ENCODE results near the gene TMEM158. TPM values are rescaled to one million over a fixed set of nuclear protein-coding genes. Genes with fewer than 3 reads are reported as not detected.

TMEM158 gene
- total RNA-seq, 1 experiment from 2014 or later: 25.8 TPM

GRCh38 chr3:45214061-45214680 is 11.9 kb downstream of the TMEM158 start:
- H3K9me3 ChIP-seq (ENCODE audit: control insufficient read depth in 1 of 2, insufficient read depth in 1 of 2, low read depth in 1 of 2, low read length in 2 of 2): no peaks in the 10 kb centered on the region
- H4K20me1 ChIP-seq (ENCODE audit: insufficient read depth): no peaks in the 10 kb centered on the region
- H3K4me2 ChIP-seq (ENCODE audit: low read length): no peak overlapping the region
- TF ChIP-seq CTCF (IDR thresholded peaks at IDR 0.05 in 2 of 3, conservative IDR thresholded peaks at IDR 0.05 in 1 of 3; ENCODE audit: borderline replicate concordance in 1 of 3, insufficient read depth in 1 of 3, low read depth in 2 of 3, low read length in 2 of 3) (no peak), CBX3 (IDR thresholded peaks at IDR 0.05; ENCODE audit: low read depth) (no peak), ELF1 (IDR thresholded peaks at IDR 0.05; ENCODE audit: borderline replicate concordance, low read depth) (no peak), YY1 (IDR thresholded peaks at IDR 0.05; ENCODE audit: extremely low read depth, insufficient replicate concordance, low read depth, low read length) (no peak), CEBPB (IDR thresholded peaks at IDR 0.05; ENCODE audit: low read depth) (no peak), RAD21 (IDR thresholded peaks at IDR 0.05; ENCODE audit: low read depth) (no peak), SIN3A (IDR thresholded peaks at IDR 0.05; ENCODE audit: low read depth) (no peak), POLR2AphosphoS5 (IDR thresholded peaks at IDR 0.05; ENCODE audit: low read depth, low read length) (no peak), JUND (IDR thresholded peaks at IDR 0.05) (no peak), EZH2phosphoT487 (IDR thresholded peaks at IDR 0.05; ENCODE audit: borderline replicate concordance) (no peak)
- H3K27me3 ChIP-seq (ENCODE audit: insufficient read depth, low read length): no peaks in the 10 kb centered on the region
- no peak overlapping the region for H3K27ac ChIP-seq (ENCODE audit: low read depth, low read length)
- H2AFZ ChIP-seq (ENCODE audit: low read depth, low read length, poor library complexity, severe bottlenecking): no peak overlapping the region
- H3K4me1 ChIP-seq (ENCODE audit: control insufficient read depth in 1 of 2, insufficient read depth in 2 of 2, low read length in 2 of 2): peaks cover 12 to 26% of the 10 kb centered on the region in 2 experiments
- H3K36me3 ChIP-seq (ENCODE audit: control insufficient read depth in 1 of 2, insufficient read depth in 2 of 2, low read length in 2 of 2): no peaks in the 10 kb centered on the region
- H3K9ac ChIP-seq (ENCODE audit: low read length): no peak overlapping the region
- RAD21 ChIA-PET (ENCODE audit: low non-redundant PET in 1 of 2, low total read pairs in 2 of 2, uncharacterized antibody in 2 of 2, unreplicated experiment in 2 of 2): no interaction called here
- ATAC-seq: no peak
- no peak for DNase-seq (ENCODE audit: low read depth, low spot score)
- intact Hi-C loops (cut with micrococcal nuclease): no loop called here
- H3K79me2 ChIP-seq (ENCODE audit: insufficient read depth, low read length): no peaks in the 10 kb centered on the region
- CTCF ChIA-PET: no interaction called here
- no peaks in the 10 kb centered on the region for H3K9me2 ChIP-seq (ENCODE audit: insufficient read depth)
- BruUV-seq (replicated peaks): no TSS peak
- H3K4me3 ChIP-seq (replicated peaks in 1 of 2; ENCODE audit: low read depth in 1 of 2, low read length in 2 of 2): no peak overlapping the region
- POLR2A ChIA-PET: no interaction called here

Data from HCT116 (cell line).